T-helper 2 cell treated with Interferon-gamma antibody and Interleukin-4, amounts not matched to agents 100 ng/mL and 5 ng/mL, for 36 hours (primary cell): ENCODE results near the gene HSPB2. TPM values are rescaled to one million over a fixed set of nuclear protein-coding genes. Genes with fewer than 3 reads are reported as not detected.

Experiments used
- intact Hi-C: fragments of 100-400 bp; cut with micrococcal nuclease; formaldehyde crosslinking; loops from one replicate; pipeline ENCODE4 v1.15.1; 2023
- total RNA-seq: library from RNA; stranded (reverse); gene quantifications from 2 replicates; pipeline ENCODE4 v1.2.3, GENCODE V29; 2022

HSPB2 gene
- total RNA-seq, 1 donor from 2014 or later, result not detected

- intact Hi-C loops, result loop anchor here (2.0 kb wide), 2 partner anchors 57 to 89 kb away; partner anchors contain the start of genes CFAP68, DLAT and FDXACB1
Measured at GRCh38 chr11:111936040-111936540, 23.6 kb downstream of the HSPB2 start.

- intact Hi-C loops, result loop anchor here (2.0 kb wide), 2 partner anchors 59 to 87 kb away; partner anchors contain the start of genes CFAP68, DLAT and FDXACB1
Measured at GRCh38 chr11:111937461-111937769, 24.9 kb downstream of the HSPB2 start.

GRCh38 chr11:111937844-111938243, 25.3 kb downstream of the HSPB2 start:
- intact Hi-C loops, result loop anchor here (2.0 kb wide), 2 partner anchors 59 to 87 kb away; partner anchors contain the start of genes CFAP68, DLAT and FDXACB1

GRCh38 chr11:111938687-111939160, 26.2 kb downstream of the HSPB2 start:
- intact Hi-C loops, result no loop called here

- intact Hi-C loops, result no loop called here
Measured at GRCh38 chr11:111939836-111940604, 27.5 kb downstream of the HSPB2 start.

- intact Hi-C loops, result no loop called here
Measured at GRCh38 chr11:111941963-111942362, 29.4 kb downstream of the HSPB2 start.

GRCh38 chr11:111942829-111943228, 30.3 kb downstream of the HSPB2 start:
- intact Hi-C loops, result no loop called here

GRCh38 chr11:111944139-111944538, 31.6 kb downstream of the HSPB2 start:
- intact Hi-C loops, result no loop called here

GRCh38 chr11:111944651-111945051, 32.1 kb downstream of the HSPB2 start:
- intact Hi-C loops, result no loop called here

- intact Hi-C loops, result no loop called here
Measured at GRCh38 chr11:111945198-111945597, 32.7 kb downstream of the HSPB2 start.

- intact Hi-C loops, result no loop called here
Measured at GRCh38 chr11:111946499-111946898, 34.0 kb downstream of the HSPB2 start.

GRCh38 chr11:111947143-111947542, 34.6 kb downstream of the HSPB2 start:
- intact Hi-C loops, result no loop called here

- intact Hi-C loops, result no loop called here
Measured at GRCh38 chr11:111949519-111950426, 37.2 kb downstream of the HSPB2 start.

- intact Hi-C loops, result no loop called here
Measured at GRCh38 chr11:111951565-111951964, 39.0 kb downstream of the HSPB2 start.

- intact Hi-C loops, result no loop called here
Measured at GRCh38 chr11:111954154-111954553, 41.6 kb downstream of the HSPB2 start.

GRCh38 chr11:111957663-111958444, 45.3 kb downstream of the HSPB2 start:
- intact Hi-C loops, result no loop called here

GRCh38 chr11:111960916-111961315, 48.4 kb downstream of the HSPB2 start:
- intact Hi-C loops, result no loop called here

GRCh38 chr11:111961389-111962300, 49.1 kb downstream of the HSPB2 start:
- intact Hi-C loops, result no loop called here
